ENCODE results near the gene NUP98. TPM values are rescaled to one million over a fixed set of nuclear protein-coding genes. Genes with fewer than 3 reads are reported as not detected.

The NUP98 gene
- total RNA-seq, 4 donors from 2014 or later: 74.6 to 117 (median 86.7) TPM

DNA sequence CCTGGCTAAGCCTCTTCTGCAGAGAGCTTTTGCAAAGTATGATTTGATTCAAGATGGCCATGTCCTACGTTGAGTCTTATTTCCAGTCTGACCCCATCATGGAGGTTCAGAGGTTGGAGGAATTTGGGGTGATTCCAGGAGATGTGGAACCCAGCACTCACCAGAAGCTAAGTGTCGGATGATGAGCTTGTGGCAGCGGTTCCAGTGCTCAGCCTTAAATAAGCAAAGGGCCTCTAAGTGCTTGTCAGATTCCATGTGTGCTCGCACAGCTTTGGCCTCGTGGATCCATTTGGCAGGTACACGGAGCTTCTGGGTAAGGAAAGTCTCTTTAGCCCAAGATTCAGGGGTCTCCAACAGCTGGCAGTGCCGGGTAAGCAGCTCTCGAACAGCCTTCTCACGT, 114.3 kb downstream of the NUP98 start:
- TF ChIP-seq, protein P1, sequence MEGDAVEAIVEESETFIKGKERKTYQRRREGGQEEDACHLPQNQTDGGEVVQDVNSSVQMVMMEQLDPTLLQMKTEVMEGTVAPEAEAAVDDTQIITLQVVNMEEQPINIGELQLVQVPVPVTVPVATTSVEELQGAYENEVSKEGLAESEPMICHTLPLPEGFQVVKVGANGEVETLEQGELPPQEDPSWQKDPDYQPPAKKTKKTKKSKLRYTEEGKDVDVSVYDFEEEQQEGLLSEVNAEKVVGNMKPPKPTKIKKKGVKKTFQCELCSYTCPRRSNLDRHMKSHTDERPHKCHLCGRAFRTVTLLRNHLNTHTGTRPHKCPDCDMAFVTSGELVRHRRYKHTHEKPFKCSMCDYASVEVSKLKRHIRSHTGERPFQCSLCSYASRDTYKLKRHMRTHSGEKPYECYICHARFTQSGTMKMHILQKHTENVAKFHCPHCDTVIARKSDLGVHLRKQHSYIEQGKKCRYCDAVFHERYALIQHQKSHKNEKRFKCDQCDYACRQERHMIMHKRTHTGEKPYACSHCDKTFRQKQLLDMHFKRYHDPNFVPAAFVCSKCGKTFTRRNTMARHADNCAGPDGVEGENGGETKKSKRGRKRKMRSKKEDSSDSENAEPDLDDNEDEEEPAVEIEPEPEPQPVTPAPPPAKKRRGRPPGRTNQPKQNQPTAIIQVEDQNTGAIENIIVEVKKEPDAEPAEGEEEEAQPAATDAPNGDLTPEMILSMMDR (IDR thresholded peaks at IDR 0.05; ENCODE audit: low read depth): no peak

DNA sequence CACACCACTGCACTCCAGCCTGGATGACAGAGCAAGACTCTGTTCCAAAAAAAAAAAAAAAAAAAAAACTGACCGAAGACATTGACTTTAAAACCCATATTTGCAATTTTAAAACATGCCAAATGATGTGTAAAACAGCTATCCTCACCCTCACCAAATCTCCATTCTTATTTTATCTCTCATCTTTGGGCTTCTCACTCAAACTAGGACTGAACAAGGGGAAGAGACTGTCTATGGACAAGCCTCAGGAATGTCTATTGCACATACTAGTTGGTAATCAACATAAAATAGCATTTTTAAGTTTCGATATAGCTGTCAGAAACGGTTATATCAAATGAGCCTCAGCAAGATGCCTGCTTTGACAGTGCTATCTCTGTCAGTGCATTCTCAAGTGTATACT, 118.3 kb downstream of the NUP98 start:
- TF ChIP-seq, protein P1 (IDR thresholded peaks at IDR 0.05; ENCODE audit: low read depth): no peak

DNA sequence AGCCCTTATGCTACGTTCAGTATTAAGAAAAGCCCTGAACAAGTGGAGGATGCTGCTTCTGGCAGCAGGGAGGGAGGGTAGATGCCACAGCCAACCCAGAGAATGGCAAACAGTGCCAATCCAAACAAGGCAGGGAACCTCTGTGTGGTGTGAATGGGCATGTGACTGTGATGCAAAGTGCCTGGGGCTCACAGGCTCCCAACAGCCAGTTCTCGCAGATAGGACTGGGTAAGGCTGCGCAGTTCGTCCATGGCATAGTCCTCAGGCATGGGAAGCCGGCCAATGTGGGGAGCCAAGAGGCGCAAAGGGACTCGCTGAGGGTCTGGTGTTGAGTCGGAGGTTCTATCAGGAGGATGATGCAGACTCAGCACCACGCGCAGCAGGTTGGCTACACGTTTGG, 121.4 kb downstream of the NUP98 start:
- TF ChIP-seq, protein P1 (IDR thresholded peaks at IDR 0.05; ENCODE audit: low read depth): no peak

DNA sequence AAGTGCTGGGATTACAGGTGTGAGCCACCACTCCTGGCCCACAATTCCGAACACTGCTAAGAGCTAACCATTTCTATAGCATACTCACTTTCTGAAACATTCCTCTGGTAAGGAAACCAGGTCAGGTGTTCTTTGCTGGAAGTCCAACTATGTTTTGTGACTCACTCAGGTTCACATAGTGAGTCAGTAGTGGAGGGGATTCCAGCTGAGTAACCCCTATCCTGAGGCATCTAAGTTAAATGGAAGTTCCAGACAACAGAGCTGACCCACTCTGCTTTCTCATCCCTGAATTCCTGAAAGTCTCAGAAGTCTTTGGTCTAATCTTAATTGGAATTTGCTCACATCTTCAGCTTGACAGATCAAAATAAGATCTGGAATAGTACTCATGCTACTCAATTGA, 123.2 kb downstream of the NUP98 start:
- TF ChIP-seq, protein P1 (IDR thresholded peaks at IDR 0.05; ENCODE audit: low read depth): no peak

DNA sequence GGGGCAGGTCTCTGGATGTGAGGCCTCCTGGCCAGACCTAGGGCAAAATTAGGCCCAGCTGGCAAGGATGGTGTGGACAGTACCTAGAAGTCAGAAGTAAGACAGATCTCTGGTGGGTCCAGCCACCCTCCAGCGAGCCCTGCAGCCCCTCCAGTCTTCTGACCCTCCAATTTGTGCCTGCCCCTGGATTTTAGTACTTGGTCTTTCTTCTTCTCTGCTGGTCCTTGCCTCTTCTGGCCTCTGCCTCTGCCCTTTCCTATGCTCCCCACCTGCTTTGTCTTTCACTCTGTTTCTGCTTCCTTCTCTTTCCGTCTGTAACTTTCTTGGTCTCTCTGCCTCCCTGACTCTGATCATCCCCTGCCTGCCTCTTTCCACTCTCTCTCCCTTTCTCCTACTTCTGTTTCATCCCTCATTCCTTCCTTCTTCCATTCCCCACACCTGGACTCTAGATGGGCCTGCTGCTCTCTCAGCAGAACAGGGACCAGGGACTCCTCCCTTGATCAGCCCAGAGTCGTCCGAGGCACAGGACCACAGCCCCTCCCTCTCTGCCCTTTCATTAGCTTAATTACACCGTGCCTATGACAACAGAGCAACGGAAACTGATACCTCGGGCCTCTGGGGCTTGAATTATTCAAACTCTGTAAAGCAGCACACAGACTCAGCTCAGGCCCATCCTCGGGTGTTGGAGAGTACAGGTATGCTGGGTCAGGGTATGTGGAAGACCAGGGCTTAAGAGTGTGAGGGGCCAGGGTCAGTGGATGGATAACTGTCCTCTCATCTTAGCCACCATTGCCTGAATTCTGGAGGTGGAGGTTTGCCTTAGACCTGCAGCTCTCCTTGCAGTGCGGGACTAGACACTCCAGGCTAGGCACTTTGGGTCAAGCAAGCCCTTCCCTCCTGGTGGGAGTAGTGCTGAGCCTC, 125.8 kb downstream of the NUP98 start, which contains the start of gene CHRNA10:
TSS of gene CHRNA10 (minus strand) at position 51 of the 921 bp plus-strand sequence. CDS start 72 bp downstream, outside the sequence.
- TF ChIP-seq, protein P1 (IDR thresholded peaks at IDR 0.05; ENCODE audit: low read depth): no peak

DNA sequence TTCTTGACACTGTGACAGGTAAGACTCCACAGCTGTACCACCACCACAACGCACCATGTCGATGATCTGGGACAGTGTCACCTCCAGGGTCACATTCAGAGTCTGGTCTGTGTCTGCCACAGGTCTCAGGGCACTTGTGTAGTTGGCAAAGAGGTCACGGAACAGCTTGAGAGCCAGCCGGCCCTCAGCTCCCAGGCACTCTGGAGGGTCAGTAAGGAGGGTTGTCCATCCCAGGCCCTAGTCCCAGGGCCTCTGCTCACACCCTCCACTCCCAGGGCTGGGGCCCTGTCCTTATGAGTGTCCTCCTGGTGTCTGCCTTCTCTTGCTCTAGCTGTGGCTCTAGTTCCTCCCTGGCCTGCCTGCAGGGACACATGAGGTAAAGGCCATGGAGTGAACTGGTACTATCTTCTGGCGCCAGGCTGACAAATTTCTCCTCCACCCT, 127.6 kb downstream of the NUP98 start:
- TF ChIP-seq, protein P1 (IDR thresholded peaks at IDR 0.05; ENCODE audit: low read depth): no peak

DNA sequence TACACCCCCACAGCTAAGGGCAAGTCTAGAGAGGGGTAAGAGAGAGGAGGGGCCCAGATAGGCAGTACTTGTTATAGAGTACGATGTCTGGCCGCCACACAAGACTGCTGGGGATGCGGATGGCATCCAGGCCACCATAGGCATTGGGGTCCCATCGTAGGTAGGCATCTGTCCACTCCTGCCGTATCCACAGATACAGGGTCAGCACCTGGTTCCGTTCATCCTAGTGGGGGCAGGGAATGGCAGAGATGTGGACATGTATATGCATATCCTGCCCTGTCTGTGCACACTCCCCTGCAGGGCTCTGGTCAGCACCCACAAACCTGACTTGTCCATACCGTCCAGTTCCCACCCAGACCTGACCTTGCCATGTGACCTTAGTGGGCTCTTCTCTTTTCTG, 128.2 kb downstream of the NUP98 start:
- TF ChIP-seq, protein P1 (IDR thresholded peaks at IDR 0.05; ENCODE audit: low read depth): no peak
